Neuronal stem cell (in vitro differentiated cells): ENCODE results near the gene XIRP1.

ENCODE experiments used
- DNase-seq: peaks from one replicate; pipeline ENCODE4 v3.0.0-alpha.2; 2013; ENCODE audit warnings: low spot score
- H2AFZ ChIP-seq: one replicate; pipeline ENCODE4 v1.6.1; 2013; ENCODE audit warnings: mild to moderate bottlenecking, low read length, inconsistent platforms
- H2AK5ac ChIP-seq: 2 replicates; pipeline ENCODE4 v1.6.1; 2013; ENCODE audit warnings: low read depth, mild to moderate bottlenecking, inconsistent platforms, low read length, moderate library complexity, mixed read lengths
- H2BK120ac ChIP-seq: 2 replicates; pipeline ENCODE4 v1.6.1; 2013; ENCODE audit warnings: low read depth, mild to moderate bottlenecking, inconsistent platforms, low read length, moderate library complexity, mixed read lengths
- H2BK12ac ChIP-seq: one replicate; pipeline ENCODE4 v1.6.1; 2013; ENCODE audit warnings: low read length, inconsistent platforms
- H2BK15ac ChIP-seq: 2 replicates; pipeline ENCODE4 v1.6.1; 2013; ENCODE audit warnings: mild to moderate bottlenecking, low read length, inconsistent platforms, mixed read lengths
- H2BK5ac ChIP-seq: one replicate; pipeline ENCODE4 v1.6.1; 2013; ENCODE audit warnings: inconsistent platforms, mild to moderate bottlenecking, low read length, moderate library complexity
- H3K14ac ChIP-seq: one replicate; pipeline ENCODE4 v1.6.1; 2013; ENCODE audit warnings: low read length, inconsistent platforms
- H3K18ac ChIP-seq: 2 replicates; pipeline ENCODE4 v1.6.1; 2013; ENCODE audit warnings: low read length, inconsistent platforms
- H3K23ac ChIP-seq: 2 replicates; pipeline ENCODE4 v1.6.1; 2013; ENCODE audit warnings: low read depth, mild to moderate bottlenecking, mixed read lengths, low read length, inconsistent platforms; ENCODE audit not compliant: poor library complexity
- H3K27ac ChIP-seq: replicated peaks from 3 replicates; pipeline ENCODE4 v1.5.1; 2013; ENCODE audit warnings: low read length, inconsistent platforms
- H3K27me3 ChIP-seq, 3 experiments: 2 replicates each; pipeline ENCODE4 v1.6.1; 2013; ENCODE audit warnings: low read length in 3 of 3, mild to moderate bottlenecking in 2 of 3, inconsistent platforms in 1 of 3, low read depth in 1 of 3, mixed read lengths in 1 of 3, moderate library complexity in 1 of 3; ENCODE audit not compliant: control insufficient read depth in 3 of 3, insufficient read depth in 3 of 3
- H3K36me3 ChIP-seq, 2 donors: replicated peaks in 1 of 2; 2 replicates each; pipeline ENCODE4 v1.6.1; 2013; ENCODE audit warnings: low read length in 2 of 2; ENCODE audit not compliant: control insufficient read depth in 2 of 2, insufficient read depth in 2 of 2
- H3K4ac ChIP-seq: 2 replicates; pipeline ENCODE4 v1.6.1; 2013; ENCODE audit warnings: inconsistent platforms, mild to moderate bottlenecking, low read length, moderate library complexity
- H3K4me1 ChIP-seq, 2 donors: 1 replicate in 1 of 2; 2 replicates in 1 of 2; pipeline ENCODE4 v1.6.1; 2013; ENCODE audit warnings: low read length in 2 of 2, low read depth in 1 of 2; ENCODE audit not compliant: control insufficient read depth in 2 of 2, insufficient read depth in 1 of 2
- H3K4me2 ChIP-seq: one replicate; pipeline ENCODE4 v1.6.1; 2013; ENCODE audit warnings: mild to moderate bottlenecking, low read length, inconsistent platforms; ENCODE audit not compliant: insufficient read depth, poor library complexity, severe bottlenecking
- H3K4me3 ChIP-seq, 2 donors: 2 replicates each; pipeline ENCODE4 v1.5.1; 2013; ENCODE audit warnings: low read length in 2 of 2, mild to moderate bottlenecking in 2 of 2, inconsistent platforms in 1 of 2, moderate library complexity in 1 of 2
- H3K79me1 ChIP-seq: one replicate; pipeline ENCODE4 v1.6.1; 2013; ENCODE audit warnings: low read depth, mild to moderate bottlenecking, inconsistent platforms, low read length, moderate library complexity
- H3K9ac ChIP-seq: one replicate; pipeline ENCODE4 v1.6.1; 2013; ENCODE audit warnings: mild to moderate bottlenecking, low read depth, low read length, inconsistent platforms; ENCODE audit not compliant: poor library complexity
- H3K9me3 ChIP-seq, 2 donors: replicated peaks in 1 of 2; 2 replicates each; pipeline versions ENCODE3 to v1.6.1; 2013; ENCODE audit warnings: low read length in 2 of 2, mild to moderate bottlenecking in 2 of 2, inconsistent platforms in 1 of 2, low read depth in 1 of 2, mixed read lengths in 1 of 2, moderate library complexity in 1 of 2; ENCODE audit not compliant: control insufficient read depth in 2 of 2, insufficient read depth in 1 of 2
- H4K8ac ChIP-seq: one replicate; pipeline ENCODE4 v1.6.1; 2013; ENCODE audit warnings: low read depth, mild to moderate bottlenecking, inconsistent platforms, low read length, moderate library complexity
- H4K91ac ChIP-seq: one replicate; pipeline ENCODE4 v1.6.1; 2013; ENCODE audit warnings: low read length, low read depth, mild to moderate bottlenecking, inconsistent platforms; ENCODE audit not compliant: poor library complexity
- WGBS, 2 donors: extraction: QIAGEN DNeasy Blood & Tissue Kit; methylation state at CpG; one replicate each; pipeline ENCODE4 v1.1.7; 2013; ENCODE audit warnings: missing lambda C conversion rate in 2 of 2, mixed read lengths in 1 of 2; ENCODE audit not compliant: insufficient read length in 2 of 2, insufficient replicate concordance in 1 of 2; ENCODE audit errors: extremely low coverage in 2 of 2; 5-methylcytosine and 5-hydroxymethylcytosine counted together

The XIRP1 gene

GRCh38 chr3:39157359-39157758, 35.0 kb downstream of the XIRP1 start:
- no peak overlapping the region for H3K27ac ChIP-seq

GRCh38 chr3:39156421-39156820, 36.0 kb downstream of the XIRP1 start:
- no peak overlapping the region for H2BK15ac ChIP-seq
- no peaks in the 10 kb centered on the region for H3K79me1 ChIP-seq
- H2BK5ac ChIP-seq = no peak overlapping the region
- H4K91ac ChIP-seq = no peak overlapping the region
- no peak overlapping the region for H3K4me2 ChIP-seq
- no CpG with 5 or more reads among the region's 4 CpGs for WGBS, 2 donors
- H3K27ac ChIP-seq = no peak overlapping the region
- H3K27me3 ChIP-seq = peaks cover 0 to 19% (median 3%) of the 10 kb centered on the region in 3 experiments
- no peaks in the 10 kb centered on the region for H3K9me3 ChIP-seq
- no peak overlapping the region for H2AFZ ChIP-seq
- H4K8ac ChIP-seq = no peak overlapping the region
- H3K4ac ChIP-seq = no peak overlapping the region
- no peak overlapping the region for H3K23ac ChIP-seq
- no peak for DNase-seq
- H3K4me3 ChIP-seq = no peak overlapping the region
- H3K9ac ChIP-seq = no peak overlapping the region
- H2BK120ac ChIP-seq = no peak overlapping the region
- no peaks in the 10 kb centered on the region for H3K36me3 ChIP-seq
- no peak overlapping the region for H3K14ac ChIP-seq
- H2BK12ac ChIP-seq = no peak overlapping the region
- H3K4me1 ChIP-seq = peaks cover 13 to 26% of the 10 kb centered on the region in 2 donors
- H3K18ac ChIP-seq = no peak overlapping the region
- H2AK5ac ChIP-seq = no peak overlapping the region

More at GRCh38 chr3:39157359-39157758, 35.0 kb downstream of the XIRP1 start:
- H2BK15ac ChIP-seq = no peak overlapping the region
- no peak overlapping the region for H3K9ac ChIP-seq
- H3K18ac ChIP-seq = no peak overlapping the region
- H3K27me3 ChIP-seq = peaks cover 0 to 19% (median 3%) of the 10 kb centered on the region in 3 experiments
- no peak overlapping the region for H3K4me3 ChIP-seq
- H4K91ac ChIP-seq = no peak overlapping the region
- no peak overlapping the region for H2AK5ac ChIP-seq
- H3K23ac ChIP-seq = no peak overlapping the region
- H2BK120ac ChIP-seq = no peak overlapping the region
- DNase-seq = no peak
- H3K4me2 ChIP-seq = no peak overlapping the region
- no peak overlapping the region for H2BK5ac ChIP-seq
- no peaks in the 10 kb centered on the region for H3K9me3 ChIP-seq
- no peak overlapping the region for H4K8ac ChIP-seq
- H3K4ac ChIP-seq = no peak overlapping the region
- no CpG with 5 or more reads among the region's 7 CpGs for WGBS, 2 donors
- H2AFZ ChIP-seq = no peak overlapping the region
- no peak overlapping the region for H3K14ac ChIP-seq
- H3K79me1 ChIP-seq = no peaks in the 10 kb centered on the region
- H3K4me1 ChIP-seq = peaks cover 4 to 17% of the 10 kb centered on the region in 2 donors
- no peaks in the 10 kb centered on the region for H3K36me3 ChIP-seq
- H2BK12ac ChIP-seq = no peak overlapping the region

DNA sequence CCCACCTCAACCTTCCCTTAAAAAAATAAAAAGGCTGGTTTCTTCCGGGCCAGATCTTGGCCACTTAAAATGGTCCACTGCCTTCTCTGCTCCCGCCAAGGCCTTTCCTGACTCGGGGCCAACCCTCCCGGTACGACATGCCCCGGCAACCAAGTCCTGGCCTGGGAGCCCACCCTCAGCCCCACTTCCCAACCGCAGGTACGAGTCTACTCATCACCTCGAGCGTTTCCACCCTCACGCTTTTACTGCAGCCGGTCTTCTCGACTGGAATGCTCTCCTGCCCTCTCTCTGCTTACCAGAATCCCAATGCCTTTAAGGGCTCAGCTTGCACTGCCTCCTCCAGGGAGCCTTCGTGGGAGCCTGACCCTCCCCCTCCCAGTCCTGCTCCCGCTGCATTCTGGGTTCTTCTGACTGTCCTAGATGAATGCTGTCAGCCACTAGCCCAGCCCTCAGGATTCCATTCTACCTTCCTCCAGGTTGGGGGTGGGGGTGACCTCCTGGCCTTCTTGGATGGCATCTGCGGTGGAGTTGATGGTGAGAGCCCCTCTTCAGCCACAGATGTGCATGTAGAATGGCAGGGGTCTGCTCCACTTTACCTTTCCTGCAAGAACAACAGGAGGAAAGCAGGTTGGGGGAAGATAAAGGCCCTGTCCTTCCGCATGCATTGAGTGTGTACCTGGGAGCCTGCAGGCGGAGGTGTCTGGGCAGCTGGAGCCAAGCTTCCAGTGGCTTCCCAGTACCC, 37.9 kb downstream of the XIRP1 start:
- Histone ChIP-seq H3K27me3 (peaks cover 0 to 15% (median 3%) of the 10 kb centered on the region in 3 experiments), H3K4me2 (no peak overlapping the region), H3K9ac (no peak overlapping the region), H3K4me1 (peaks cover 30 to 44% of the 10 kb centered on the region in 2 donors), H3K36me3 (no peaks in the 10 kb centered on the region), H2AK5ac (no peak overlapping the region), H2BK12ac (no peak overlapping the region), H3K14ac (no peak overlapping the region), H4K8ac (no peak overlapping the region), H2BK5ac (no peak overlapping the region), H3K4me3 (peak overlapping the region in 1 of 2 donors; percentile 69), H3K23ac (no peak overlapping the region), H2AFZ (peak overlapping the region; percentile 95), H3K18ac (peak overlapping the region; percentile 49), H2BK15ac (no peak overlapping the region), H3K27ac (peak overlapping the region; percentile 59), H3K4ac (no peak overlapping the region), H4K91ac (no peak overlapping the region), H3K79me1 (peaks cover 3% of the 10 kb centered on the region), H3K9me3 (no peaks in the 10 kb centered on the region), H2BK120ac (no peak overlapping the region)
- WGBS, 2 donors = no CpG with 5 or more reads among the region's 18 CpGs
- DNase-seq = peak; percentile 39

GRCh38 chr3:39153977-39154279, 38.5 kb downstream of the XIRP1 start:
- Histone ChIP-seq H2BK120ac (no peak overlapping the region), H3K18ac (peak overlapping the region; percentile 51), H2BK12ac (no peak overlapping the region), H3K79me1 (peaks cover 3% of the 10 kb centered on the region), H3K14ac (no peak overlapping the region), H3K4ac (no peak overlapping the region), H3K9me3 (no peaks in the 10 kb centered on the region), H3K4me3 (peak overlapping the region; percentile 57 to 71), H2AK5ac (no peak overlapping the region), H3K27ac (peak overlapping the region; percentile 59), H3K23ac (peak overlapping the region; percentile 90), H2BK15ac (no peak overlapping the region), H3K4me2 (peak overlapping the region; percentile 60), H4K91ac (no peak overlapping the region), H3K36me3 (no peaks in the 10 kb centered on the region), H2BK5ac (no peak overlapping the region), H4K8ac (no peak overlapping the region), H3K4me1 (peaks cover 30 to 42% of the 10 kb centered on the region in 2 donors), H2AFZ (peak overlapping the region; percentile 95), H3K27me3 (peaks cover 0 to 10% (median 3%) of the 10 kb centered on the region in 3 experiments), H3K9ac (peak overlapping the region; percentile 18)
- DNase-seq = no peak
- WGBS, 2 donors = no CpG with 5 or more reads among the region's 9 CpGs
